Measurements from ENCODE around the gene SORCS1. TPM values are rescaled to one million over a fixed set of nuclear protein-coding genes. Genes with fewer than 3 reads are reported as not detected.

Gene SORCS1
- total RNA-seq, 1 experiment from 2014 or later, result 1.7 TPM

DNA sequence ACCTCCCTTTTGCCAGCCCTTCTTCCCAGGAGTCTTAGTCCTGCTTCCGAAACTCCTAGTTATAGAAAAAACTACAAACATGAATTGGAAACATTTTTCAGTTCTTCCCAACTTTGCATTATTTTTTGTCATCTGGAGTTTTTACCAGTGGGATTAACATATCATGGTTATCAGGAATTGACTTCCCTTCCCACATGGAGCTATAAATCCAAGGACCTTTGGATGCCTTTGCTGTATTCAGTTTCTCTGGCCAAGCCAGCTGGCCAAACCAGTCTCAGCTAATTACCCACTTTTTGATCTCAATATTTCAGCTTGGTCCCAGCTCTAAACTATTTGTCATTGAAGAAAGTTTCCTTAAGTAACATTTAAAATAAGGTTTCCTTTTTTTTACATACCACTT is 570.6 kb downstream of the SORCS1 start:
- H3K27ac ChIP-seq (ENCODE audit: insufficient read length, low read depth, low read length), result no peak overlapping the region
- DNase-seq, result no peak
- H3K18ac ChIP-seq (ENCODE audit: insufficient read length, low read depth, low read length), result no peak overlapping the region
- H3K27ac Mint-ChIP-seq, result no peak overlapping the region
- H3K27me3 Mint-ChIP-seq (ENCODE audit: low read depth), result peaks cover 2% of the 10 kb centered on the region; the same call in 1 of the 2 replicates
- H3K9ac ChIP-seq (ENCODE audit: extremely low read depth, insufficient read length, low read length), result no peak overlapping the region
- no peak overlapping the region for H2BK15ac ChIP-seq (ENCODE audit: low read depth, low read length)
- no peaks in the 10 kb centered on the region for H3K79me1 ChIP-seq (ENCODE audit: insufficient read depth, low read depth, low read length, poor library complexity, severe bottlenecking)
- H3K9me3 Mint-ChIP-seq, result no peaks in the 10 kb centered on the region
- no peaks in the 10 kb centered on the region for H3K27me3 ChIP-seq (ENCODE audit: insufficient read depth, low read length)
- no peak overlapping the region for H4K5ac ChIP-seq (ENCODE audit: insufficient read length, low read depth, low read length)
- H2BK5ac ChIP-seq (ENCODE audit: insufficient read length, low read length), result no peak overlapping the region
- no peak overlapping the region for H3K4me2 ChIP-seq (ENCODE audit: insufficient read depth, insufficient read length, low read length)
- no peaks in the 10 kb centered on the region for H3K4me1 ChIP-seq (ENCODE audit: insufficient read depth, low read length)
- no peaks in the 10 kb centered on the region for H4K20me1 ChIP-seq (ENCODE audit: control insufficient read depth, insufficient read depth, insufficient read length)
- H3K79me2 ChIP-seq (ENCODE audit: insufficient read depth, low read length), result no peaks in the 10 kb centered on the region
- H4K91ac ChIP-seq (ENCODE audit: insufficient read length, low read depth, low read length), result no peak overlapping the region
- no peak overlapping the region for H3K14ac ChIP-seq (ENCODE audit: insufficient read depth, low read length)
- no peak overlapping the region for H2AK5ac ChIP-seq (ENCODE audit: insufficient read length, low read length)
- no peak overlapping the region for H3K23ac ChIP-seq (ENCODE audit: insufficient read length, low read depth, low read length)
- H2BK20ac ChIP-seq (ENCODE audit: low read depth, low read length, poor library complexity, severe bottlenecking), result no peak overlapping the region
- H3T11ph ChIP-seq (ENCODE audit: low read length), result no peak overlapping the region
- H2BK12ac ChIP-seq (ENCODE audit: insufficient read length, low read depth, low read length), result no peak overlapping the region
- H3K56ac ChIP-seq (ENCODE audit: insufficient read length, low read depth, low read length), result no peak overlapping the region
- H3K4me1 Mint-ChIP-seq, result peaks cover 0 to 3% of the 10 kb centered on the region in 2 experiments; a peak in 2 of 4 replicates
- TF ChIP-seq, protein P1, sequence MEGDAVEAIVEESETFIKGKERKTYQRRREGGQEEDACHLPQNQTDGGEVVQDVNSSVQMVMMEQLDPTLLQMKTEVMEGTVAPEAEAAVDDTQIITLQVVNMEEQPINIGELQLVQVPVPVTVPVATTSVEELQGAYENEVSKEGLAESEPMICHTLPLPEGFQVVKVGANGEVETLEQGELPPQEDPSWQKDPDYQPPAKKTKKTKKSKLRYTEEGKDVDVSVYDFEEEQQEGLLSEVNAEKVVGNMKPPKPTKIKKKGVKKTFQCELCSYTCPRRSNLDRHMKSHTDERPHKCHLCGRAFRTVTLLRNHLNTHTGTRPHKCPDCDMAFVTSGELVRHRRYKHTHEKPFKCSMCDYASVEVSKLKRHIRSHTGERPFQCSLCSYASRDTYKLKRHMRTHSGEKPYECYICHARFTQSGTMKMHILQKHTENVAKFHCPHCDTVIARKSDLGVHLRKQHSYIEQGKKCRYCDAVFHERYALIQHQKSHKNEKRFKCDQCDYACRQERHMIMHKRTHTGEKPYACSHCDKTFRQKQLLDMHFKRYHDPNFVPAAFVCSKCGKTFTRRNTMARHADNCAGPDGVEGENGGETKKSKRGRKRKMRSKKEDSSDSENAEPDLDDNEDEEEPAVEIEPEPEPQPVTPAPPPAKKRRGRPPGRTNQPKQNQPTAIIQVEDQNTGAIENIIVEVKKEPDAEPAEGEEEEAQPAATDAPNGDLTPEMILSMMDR (conservative IDR thresholded peaks at IDR 0.05), result no peak
- no peak overlapping the region for H2AFZ ChIP-seq (ENCODE audit: low read length)
- H2BK120ac ChIP-seq (ENCODE audit: low read depth, low read length, poor library complexity, severe bottlenecking), result no peak overlapping the region
- no peaks in the 10 kb centered on the region for H3K23me2 ChIP-seq (ENCODE audit: insufficient read length, low read depth, low read length, poor library complexity, severe bottlenecking)
- no peak overlapping the region for H4K8ac ChIP-seq (replicated peaks; ENCODE audit: insufficient read length, low read depth, low read length)
- H3K4ac ChIP-seq (ENCODE audit: low read depth, low read length), result no peak overlapping the region
- WGBS (ENCODE audit: extremely low coverage, insufficient read length, low lambda C conversion rate), result no CpG with 5 or more reads among the region's 1 CpG
- no peak overlapping the region for H3K4me3 Mint-ChIP-seq
- H3K36me3 Mint-ChIP-seq (ENCODE audit: insufficient read depth in 1 of 3, low read depth in 3 of 3), result no peaks in the 10 kb centered on the region
- no peaks in the 10 kb centered on the region for H3K9me3 ChIP-seq (ENCODE audit: control insufficient read depth, low read depth, low read length)

Measured in H9 (cell line).